Fibroblast of skin of right biceps (primary cell): ENCODE results near the gene PTPRN2.

Experiments
- DNase-seq: peaks from one replicate; pipeline ENCODE4 v3.0.0-alpha.2; 2013

Gene PTPRN2

DNA sequence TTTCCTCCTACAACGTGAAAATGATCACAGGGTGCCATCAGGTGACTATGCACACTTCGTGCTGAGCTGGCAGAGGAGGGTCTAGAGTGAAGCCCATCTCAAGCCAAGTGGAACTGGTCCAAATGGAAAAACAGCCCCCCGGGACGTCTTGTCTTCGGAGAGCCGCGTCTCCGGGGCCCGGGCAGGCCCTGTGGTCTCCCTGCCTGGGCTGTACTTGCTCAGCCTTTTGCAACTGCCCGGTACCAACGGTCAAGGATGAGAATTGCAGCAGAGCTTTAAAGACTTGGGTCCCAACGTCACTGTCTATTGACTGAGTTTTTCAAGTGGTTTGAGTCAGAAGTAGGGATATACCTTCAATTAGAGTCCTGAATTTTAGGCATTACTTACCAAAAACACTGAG lies 315.5 kb downstream of the PTPRN2 start:
- DNase-seq = no peak

DNA sequence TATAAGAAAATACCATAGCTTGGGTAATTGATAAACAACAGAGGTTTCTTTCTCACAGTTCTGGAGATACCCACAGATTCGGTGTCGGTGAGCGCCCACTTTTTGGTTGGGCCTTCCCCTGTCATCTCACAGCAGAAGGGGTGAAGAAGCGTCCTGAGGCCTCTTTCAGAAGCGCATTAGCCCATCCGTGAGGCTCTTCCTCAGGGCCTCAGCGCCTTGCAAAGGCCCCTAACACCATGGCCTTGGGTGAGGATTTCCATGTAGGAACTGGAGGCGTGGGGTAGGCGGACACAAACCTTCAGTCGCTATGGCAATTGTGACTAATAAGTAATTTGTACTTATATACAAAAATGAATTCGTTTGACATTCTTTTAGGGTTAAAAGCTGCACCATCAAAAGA lies 316.0 kb downstream of the PTPRN2 start:
- DNase-seq = no peak

- no peak for DNase-seq
Measured at GRCh38 chr7:158270856-158271413, 316.7 kb downstream of the PTPRN2 start.

DNA sequence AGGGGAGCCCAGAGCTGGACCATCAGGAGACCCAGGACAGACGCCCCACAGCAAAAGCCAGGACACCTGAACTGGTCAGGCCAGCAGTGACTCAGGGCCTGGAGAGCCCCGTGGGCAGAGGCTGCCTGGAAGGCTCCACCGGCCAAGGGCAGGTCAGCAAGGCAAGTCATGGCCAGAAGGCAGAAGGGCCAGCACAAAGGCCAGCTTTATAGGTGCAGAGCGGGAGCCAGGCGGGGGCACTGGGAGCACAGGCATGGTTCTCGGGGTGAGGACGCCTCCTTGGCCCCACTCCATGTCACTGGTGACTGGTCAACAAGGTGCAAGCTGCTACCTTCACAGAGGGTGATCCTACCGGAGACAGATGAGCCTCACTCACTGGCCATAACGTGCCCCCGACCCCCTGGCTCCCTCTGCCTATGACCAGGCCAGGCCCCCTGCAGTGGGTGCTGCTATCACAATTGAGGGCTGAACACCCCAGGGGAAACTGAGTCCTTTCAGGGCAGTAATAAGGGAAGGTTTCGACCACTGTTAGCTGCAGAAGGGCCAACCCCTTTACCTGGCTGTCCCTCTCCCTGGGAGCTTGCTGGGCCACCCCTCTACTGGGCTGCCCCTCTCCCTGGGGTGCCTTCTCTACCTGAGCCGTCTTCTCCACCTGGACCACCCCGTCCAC lies 317.4 kb downstream of the PTPRN2 start:
- DNase-seq = no peak

GRCh38 chr7:158268816-158269535 lies 318.6 kb downstream of the PTPRN2 start:
- no peak for DNase-seq

GRCh38 chr7:158267742-158268435 lies 319.7 kb downstream of the PTPRN2 start:
- no peak for DNase-seq

DNA sequence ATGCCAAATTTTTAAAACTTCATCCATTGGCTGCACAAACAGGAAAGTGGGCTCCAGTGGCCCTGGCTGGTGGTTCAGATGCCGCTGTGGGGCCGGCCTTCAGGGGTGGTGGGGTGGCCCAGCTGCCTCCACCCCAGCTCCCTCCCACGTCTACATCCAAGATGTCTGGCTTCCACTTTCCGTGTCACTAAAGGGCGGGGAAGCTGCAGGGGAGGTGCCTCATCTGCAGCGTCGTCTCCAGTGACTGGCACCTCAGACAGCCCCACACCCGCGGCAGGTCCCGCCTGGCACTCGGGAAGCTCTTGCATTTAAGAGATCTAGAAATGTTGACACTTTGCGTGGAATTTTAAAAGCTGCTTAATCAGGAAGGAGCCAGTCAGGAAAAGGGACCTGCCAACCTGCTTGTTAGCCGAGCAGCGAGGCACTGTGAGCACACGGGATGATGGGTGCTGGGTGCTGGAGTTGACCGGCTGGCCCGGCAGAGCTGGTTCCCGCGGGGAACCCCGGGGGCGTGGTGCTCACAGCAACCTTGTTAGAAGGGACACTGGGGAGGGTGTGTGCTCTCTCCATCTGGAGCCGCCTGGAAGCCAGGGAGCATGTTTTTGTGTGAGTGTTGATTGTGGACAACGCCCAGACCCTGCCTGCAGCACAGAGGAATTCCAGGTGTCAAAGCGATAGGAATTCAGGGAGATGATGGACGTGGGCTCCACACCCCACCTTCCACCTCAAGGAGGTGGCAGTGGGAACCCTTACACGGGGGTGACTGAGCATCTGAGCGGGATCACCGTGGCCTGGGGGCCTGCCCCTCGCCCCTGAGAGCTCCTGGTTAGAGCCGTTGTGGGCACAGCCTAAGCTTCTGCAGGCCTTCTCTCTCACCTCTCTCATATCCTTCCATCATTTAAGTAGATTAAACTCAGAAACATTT lies 320.5 kb downstream of the PTPRN2 start:
- no peak for DNase-seq

GRCh38 chr7:158266426-158266816 lies 321.2 kb downstream of the PTPRN2 start:
- no peak for DNase-seq

- no peak for DNase-seq
Measured at GRCh38 chr7:158265743-158266080, 321.9 kb downstream of the PTPRN2 start.

DNA sequence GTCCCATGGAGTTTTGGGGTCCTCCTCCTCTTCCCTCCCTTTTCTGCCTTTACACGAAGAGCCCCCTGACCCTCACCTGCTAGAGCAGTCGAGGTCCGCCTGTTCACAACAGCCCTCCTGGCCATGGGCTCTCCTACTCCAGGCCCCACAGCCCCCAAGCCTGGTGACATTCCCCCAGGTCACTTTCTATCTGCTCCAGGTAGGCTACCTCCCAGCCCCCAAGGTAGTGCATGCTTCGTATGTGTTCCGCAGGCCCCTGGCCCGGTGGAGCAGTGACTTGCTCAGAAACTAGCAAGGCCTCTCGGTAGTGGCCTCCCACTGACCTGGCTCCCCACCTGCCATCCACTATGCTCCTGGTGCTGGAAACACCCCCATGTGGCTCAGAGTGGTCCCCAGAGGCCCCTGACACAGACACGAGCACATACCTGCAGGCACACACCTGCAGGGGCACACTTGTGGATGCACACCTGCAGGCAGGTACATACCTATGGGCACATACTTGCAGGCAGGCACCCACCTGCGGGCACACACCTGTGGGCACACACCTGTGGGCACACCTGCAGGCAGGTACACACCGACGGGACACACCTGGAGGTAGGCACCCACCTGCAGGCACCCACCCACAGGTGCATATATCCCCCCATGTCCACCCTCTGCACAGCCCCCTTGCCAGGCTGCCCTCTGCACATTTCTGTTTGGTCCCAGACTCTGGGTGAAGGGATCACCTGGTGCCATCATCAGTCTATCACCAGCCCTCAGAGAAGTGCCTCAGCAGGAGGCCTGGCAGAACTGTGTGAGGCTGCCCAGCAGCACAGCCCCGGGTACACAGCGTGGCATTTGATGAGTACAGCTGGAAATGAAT lies 322.5 kb downstream of the PTPRN2 start:
- DNase-seq = no peak

DNA sequence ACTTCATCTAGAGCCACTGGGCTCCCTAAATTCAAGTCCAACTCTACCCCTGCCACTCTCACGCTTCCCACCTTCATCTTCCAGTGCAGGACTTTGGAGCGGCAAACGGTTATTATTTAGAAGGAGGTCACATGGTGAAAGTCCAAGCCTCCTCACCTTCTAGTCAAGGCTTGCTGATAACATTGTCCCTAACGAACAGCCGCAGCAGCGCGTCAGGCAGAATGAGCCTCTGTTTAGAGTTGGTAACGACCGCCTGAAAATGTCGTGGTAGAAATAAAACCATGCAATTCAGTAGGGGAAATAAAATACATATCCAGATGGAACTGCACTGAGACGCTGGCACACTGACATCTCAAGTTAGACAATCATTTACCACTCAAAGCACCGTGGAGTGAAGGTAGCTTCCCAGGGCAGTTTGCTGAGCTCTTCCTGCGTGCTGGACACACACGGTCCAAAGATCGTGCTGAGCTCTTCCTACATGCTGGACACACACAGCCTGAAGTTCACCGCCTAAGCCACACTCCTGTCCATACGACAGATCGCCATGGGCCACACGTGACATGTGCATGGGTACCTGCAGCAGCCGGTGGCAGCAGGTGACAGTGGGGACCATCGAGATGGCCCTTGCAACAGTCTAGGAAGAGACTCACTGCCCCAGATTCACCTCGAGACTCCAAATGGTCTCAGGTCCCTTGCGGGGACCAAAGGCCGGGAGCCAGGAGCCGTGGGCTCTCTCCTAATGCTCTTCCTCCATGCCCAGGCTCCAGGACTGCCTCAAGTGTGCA lies 323.5 kb downstream of the PTPRN2 start:
- no peak for DNase-seq

GRCh38 chr7:158263110-158263963 lies 324.3 kb downstream of the PTPRN2 start:
- no peak for DNase-seq

- no peak for DNase-seq
Measured at GRCh38 chr7:158262284-158263109, 325.1 kb downstream of the PTPRN2 start.

GRCh38 chr7:158261362-158262235 lies 326.0 kb downstream of the PTPRN2 start:
- no peak for DNase-seq

GRCh38 chr7:158260567-158261361 lies 326.9 kb downstream of the PTPRN2 start:
- DNase-seq = no peak

DNA sequence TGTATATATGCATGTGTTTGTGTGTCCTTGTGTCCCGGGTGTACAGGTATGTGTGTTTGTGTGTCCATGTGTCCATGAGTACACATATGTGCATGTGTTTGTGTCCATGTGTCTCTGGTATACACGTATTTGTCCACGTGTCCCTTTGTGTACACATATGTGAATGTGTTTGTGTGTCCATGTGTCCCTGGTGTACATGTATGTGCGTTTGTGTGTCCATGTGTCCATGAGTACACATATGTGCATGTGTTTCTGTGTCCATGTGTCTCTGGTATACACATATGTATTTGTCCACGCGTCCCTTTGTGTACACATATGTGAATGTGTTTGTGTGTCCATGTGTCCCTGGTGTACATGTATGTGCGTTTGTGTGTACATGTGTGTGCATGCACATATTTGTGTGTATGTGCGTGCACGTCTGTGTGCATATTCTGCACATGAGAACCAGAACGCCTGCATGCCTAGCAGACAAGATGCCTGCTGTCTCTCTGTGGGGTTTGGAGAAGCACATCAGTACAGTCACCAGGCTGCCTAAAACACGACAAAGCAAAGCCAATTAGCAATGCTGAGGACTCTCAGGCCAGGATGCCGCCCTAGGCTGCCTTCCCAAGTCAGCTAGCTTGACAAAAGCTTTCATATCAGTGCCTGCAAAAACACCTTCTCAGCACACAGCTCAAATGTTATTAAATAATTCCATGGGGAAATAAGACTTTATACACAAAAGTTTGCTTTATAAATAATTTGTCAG lies 327.8 kb downstream of the PTPRN2 start:
- DNase-seq = no peak
